ENCODE data around the gene IGSF23. TPM values are rescaled to one million over a fixed set of nuclear protein-coding genes. Genes with fewer than 3 reads are reported as not detected.

IGSF23 gene
- total and polyA plus RNA-seq, 2 of the 13 experiments (the other 11 are each of a cell fraction or from before 2014, with no cell fraction given), result 2.3 to 8.8 TPM

GRCh38 chr19:44643605-44644401 is 30.4 kb downstream of the IGSF23 start, which contains the start of gene PVR (continued):
- TF ChIP-seq CREB1 (IDR thresholded peaks at IDR 0.05) (no peak), CREB1 (CRISPR knock-in tag; IDR thresholded peaks at IDR 0.05) (no peak), ZNF350 (CRISPR knock-in tag; IDR thresholded peaks at IDR 0.05; ENCODE audit: borderline replicate concordance, low read depth) (peak; percentile 84), ZNF614 (CRISPR knock-in tag; IDR thresholded peaks at IDR 0.05; ENCODE audit: borderline replicate concordance) (no peak), MXI1 (IDR thresholded peaks at IDR 0.05; ENCODE audit: borderline replicate concordance, low read depth, low read length) (peak; percentile 24; the same call in 1 of the 3 replicates), SPEN (CRISPR knock-in tag; IDR thresholded peaks at IDR 0.05; ENCODE audit: low read depth) (peak; percentile 63; the same call in 1 of the 2 replicates), CTCF (CRISPR knock-in tag; IDR thresholded peaks at IDR 0.05) (peak; percentile 35), ZNF773 (CRISPR knock-in tag; IDR thresholded peaks at IDR 0.05; ENCODE audit: borderline replicate concordance) (no peak), CC2D1A (CRISPR knock-in tag; IDR thresholded peaks at IDR 0.05) (no peak), UBTF (CRISPR knock-in tag; IDR thresholded peaks at IDR 0.05) (peak; percentile 83), IKZF4 (CRISPR knock-in tag; IDR thresholded peaks at IDR 0.05; ENCODE audit: borderline replicate concordance, low read depth, not compliant biosample characterization) (no peak), ZNF775 (CRISPR knock-in tag; IDR thresholded peaks at IDR 0.05; ENCODE audit: borderline replicate concordance) (0 out of 2 replicates have a peak, but pooled peaks have one; percentile 28), GATAD1 (CRISPR knock-in tag; IDR thresholded peaks at IDR 0.05) (peak; percentile 52; the same call in 1 of the 2 replicates), SAP130 (CRISPR knock-in tag; IDR thresholded peaks at IDR 0.05; ENCODE audit: low read depth) (peak; percentile 62; the same call in 1 of the 2 replicates), ZNF558 (CRISPR knock-in tag; IDR thresholded peaks at IDR 0.05; ENCODE audit: borderline replicate concordance) (no peak; the same call in 1 of the 2 replicates), ZNF260 (CRISPR knock-in tag; IDR thresholded peaks at IDR 0.05; ENCODE audit: borderline replicate concordance, low read depth) (no peak), SIX1 (CRISPR knock-in tag; IDR thresholded peaks at IDR 0.05; ENCODE audit: borderline replicate concordance) (no peak), ATF5 (CRISPR knock-in tag; IDR thresholded peaks at IDR 0.05; ENCODE audit: low read depth) (no peak), TFDP2 (CRISPR knock-in tag; IDR thresholded peaks at IDR 0.05) (peak; percentile 59), PATZ1 (CRISPR knock-in tag; IDR thresholded peaks at IDR 0.05) (peak; percentile 97), RXRB (CRISPR knock-in tag; IDR thresholded peaks at IDR 0.05; ENCODE audit: borderline replicate concordance) (no peak)
